T-helper 9 cell (primary cell): ENCODE measurements around the gene FGFRL1.
"Not testable (repeated sequence)": the region's sequence is repeated elsewhere in the genome, so short reads cannot be mapped to it uniquely, and the experiment has no call there.

Source experiments
- DNase-seq: peaks from one replicate; pipeline ENCODE4 v3.0.0-alpha.2; 2020

The FGFRL1 gene

DNA sequence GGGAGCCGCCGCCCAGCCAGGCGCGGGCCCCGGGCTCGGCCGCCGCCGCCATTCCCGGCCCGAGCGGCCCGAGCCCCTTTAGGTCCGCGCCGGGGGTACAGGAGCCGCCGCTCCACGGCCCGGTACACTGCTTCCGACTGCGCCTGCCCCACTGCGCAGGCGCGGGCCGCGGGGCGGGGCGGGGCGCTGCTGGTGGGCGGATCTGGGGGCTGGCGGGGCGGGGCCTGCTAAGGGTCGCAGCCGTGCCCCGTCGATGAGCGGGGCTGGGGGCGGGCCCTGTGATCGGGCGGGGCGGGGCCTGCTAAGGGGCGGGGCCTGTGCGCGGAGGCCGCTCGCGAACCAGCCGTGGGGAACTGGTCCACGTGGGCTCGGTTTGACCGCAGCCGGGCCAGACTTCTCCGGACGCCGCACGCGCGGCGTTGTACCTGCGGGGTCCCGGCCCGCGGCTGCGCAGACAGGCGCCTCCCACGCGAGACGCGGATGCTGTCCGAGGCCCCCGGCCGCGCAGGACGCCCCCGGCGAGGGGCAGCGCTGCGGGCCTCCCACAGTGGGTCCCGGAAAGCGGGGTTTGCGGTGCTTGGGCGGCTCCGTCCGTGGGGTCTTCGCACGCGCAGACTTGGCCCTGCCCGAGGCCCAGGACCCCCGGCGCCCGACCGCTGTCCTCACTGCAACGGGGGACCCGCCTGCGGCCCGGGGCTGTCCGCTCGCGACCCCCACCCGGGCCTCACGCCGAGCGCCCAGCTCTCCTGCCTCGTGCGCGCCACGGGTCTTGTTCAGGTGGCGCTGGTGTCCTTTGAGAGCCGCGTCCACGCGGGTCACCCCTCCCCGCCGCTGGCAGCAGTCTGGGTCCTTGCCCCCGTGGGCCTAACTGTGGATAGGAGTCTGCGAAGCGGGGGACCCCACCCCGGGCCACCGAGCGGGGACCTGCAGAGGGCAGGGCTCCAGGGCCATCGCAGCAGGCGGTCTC is 37.7 kb upstream of the FGFRL1 start, which contains the start of gene DGKQ:
Gene DGKQ (minus strand): TSS at position 139 of the 967 bp plus-strand sequence. CDS start 87 bp downstream, at position 52.
- peak; percentile 91 for DNase-seq

DNA sequence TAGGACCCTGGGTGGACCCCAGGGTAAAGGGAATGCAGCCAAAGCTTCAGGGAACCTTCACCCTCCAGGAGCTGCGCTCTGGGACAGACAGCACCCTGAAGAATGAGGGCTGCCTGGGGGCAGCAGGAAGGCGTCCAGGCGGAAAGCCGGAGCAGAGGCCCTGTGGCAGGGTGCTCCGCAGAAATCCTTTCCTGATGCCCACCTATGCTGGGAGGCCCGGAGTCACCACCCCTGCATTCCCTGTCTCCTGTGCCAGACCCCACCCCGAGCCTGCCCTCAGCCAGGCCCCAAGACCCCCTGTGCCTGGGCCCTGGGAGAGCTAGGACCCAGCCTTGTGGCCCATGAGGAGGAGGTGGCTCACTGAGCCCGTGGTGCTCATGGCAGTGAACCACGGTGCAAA is 36.8 kb upstream of the FGFRL1 start:
- no peak for DNase-seq

DNA sequence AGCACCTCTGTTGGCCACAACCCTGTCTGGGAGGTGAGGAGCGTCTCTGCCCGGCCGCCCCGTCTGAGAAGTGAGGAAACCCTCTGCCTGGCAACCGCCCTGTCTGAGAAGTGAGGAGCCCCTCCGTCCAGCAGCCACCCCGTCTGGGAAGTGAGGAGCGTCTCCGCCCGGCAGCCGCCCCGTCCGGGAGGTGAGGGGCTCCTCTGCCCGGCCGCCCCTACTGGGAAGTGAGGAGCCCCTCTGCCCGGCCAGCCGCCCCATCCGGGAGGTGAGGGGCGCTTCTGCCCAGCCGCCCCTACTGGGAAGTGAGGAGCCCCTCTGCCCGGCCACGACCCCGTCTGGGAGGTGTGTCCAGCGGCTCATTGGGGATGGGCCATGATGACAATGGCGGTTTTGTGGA is 35.4 kb upstream of the FGFRL1 start:
- not testable (repeated sequence) for DNase-seq

DNA sequence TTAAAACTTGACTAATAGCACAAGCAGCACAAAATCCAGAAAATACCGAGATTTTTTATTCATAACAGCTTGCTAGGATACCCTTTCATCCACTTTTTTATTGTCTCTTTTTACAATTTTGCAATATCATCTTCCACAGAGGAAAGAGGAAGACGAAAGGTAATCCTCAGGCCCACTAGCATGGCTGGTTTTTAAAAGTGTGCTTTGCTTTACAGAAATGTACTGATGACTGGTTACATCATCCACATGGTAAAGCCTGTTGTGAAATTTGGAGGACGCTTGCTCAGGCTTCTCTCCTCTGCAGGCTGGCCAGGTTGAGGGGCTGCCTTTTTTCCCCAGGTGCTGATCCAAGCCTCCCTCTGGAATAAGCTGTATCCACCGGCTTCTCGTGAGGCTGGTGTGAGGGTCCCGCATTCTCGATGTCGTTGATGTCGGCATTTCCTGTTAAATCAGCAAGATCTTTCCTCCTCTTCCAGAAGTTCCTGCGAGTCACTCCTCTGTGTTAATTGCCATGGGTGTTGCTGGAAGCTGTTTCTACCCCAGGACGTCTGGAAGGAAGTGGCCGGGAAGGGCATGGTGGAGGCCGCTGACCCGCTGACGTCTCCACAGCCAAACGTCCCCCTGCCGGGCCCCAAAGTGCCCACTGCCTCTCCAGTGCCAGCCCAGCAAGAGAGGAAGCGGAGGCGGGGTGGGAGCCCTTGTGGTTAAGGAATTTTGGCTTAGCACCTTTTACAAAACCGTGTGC is 32.3 kb upstream of the FGFRL1 start:
- no peak for DNase-seq

DNA sequence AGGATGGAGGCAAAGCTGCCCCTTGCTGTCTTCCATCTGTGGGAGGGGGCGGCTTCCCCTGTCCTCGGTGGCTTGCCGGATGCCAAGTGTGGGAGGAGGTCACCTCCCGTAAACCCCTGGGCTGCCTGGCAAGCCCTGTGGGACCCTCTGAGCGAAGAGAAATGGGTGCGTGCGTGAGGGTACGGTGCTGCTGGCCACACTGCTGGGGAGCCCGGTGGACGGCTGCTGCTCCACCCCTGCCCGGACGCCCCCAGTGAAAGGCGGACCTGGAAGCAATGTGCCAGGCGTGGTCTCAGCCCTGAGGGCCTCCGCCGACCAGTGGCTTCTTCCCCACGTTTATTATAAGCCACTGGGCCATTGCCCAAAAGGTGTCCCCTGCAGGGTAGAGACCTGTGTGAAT is 29.1 kb upstream of the FGFRL1 start:
- no peak for DNase-seq

DNA sequence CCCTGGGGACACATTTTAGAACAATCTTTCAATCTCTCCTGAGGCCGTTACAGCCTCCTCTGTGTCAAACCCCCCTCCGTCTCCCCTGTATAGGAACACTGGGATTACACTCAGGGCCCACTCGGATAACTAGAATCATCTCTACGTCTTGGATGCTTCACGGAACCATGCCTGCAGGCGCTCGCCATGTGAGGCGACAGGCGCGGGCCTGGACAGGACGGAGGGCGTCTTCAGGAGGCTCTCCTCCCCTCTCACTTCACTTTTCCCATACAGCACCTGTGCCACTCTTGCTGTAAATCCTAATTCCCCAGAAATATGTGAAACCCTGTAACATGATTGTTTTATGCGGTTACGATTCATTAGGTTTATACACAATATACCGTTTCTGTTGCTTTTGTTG is 28.6 kb upstream of the FGFRL1 start:
- DNase-seq, result no peak

DNA sequence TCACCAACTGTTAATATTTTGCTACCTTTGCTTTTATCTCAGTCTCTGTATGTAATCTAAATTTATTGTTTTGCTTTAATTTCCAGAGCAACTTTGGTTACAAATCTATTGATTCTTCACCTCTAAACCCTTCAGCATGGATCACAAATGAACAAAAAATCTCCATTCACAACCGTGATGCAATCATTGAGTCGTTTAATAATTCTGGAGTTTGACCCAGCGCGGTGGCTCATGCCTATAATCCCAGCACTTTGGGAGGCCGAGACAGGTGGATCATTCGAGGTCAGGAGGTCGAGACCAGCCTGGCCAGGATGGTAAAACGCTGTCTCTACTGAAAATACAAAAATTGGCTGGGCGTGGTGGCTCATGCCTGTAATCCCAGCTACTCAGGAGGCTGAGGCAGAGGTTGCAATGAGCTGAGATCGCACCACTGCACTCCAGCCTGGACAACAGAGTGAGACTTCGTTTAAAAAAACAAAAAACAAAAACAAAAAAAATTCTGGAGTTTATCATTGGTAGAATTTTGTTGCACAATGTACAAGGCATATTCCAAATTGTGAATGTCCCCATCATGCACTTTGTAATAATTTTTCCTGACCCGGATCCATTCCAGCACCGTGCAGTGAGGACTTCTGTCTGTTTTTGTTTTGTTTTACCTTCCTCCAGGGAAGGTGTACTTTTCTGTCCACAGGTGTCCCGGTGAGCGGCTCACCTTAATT is 26.9 kb upstream of the FGFRL1 start:
- no peak for DNase-seq

DNA sequence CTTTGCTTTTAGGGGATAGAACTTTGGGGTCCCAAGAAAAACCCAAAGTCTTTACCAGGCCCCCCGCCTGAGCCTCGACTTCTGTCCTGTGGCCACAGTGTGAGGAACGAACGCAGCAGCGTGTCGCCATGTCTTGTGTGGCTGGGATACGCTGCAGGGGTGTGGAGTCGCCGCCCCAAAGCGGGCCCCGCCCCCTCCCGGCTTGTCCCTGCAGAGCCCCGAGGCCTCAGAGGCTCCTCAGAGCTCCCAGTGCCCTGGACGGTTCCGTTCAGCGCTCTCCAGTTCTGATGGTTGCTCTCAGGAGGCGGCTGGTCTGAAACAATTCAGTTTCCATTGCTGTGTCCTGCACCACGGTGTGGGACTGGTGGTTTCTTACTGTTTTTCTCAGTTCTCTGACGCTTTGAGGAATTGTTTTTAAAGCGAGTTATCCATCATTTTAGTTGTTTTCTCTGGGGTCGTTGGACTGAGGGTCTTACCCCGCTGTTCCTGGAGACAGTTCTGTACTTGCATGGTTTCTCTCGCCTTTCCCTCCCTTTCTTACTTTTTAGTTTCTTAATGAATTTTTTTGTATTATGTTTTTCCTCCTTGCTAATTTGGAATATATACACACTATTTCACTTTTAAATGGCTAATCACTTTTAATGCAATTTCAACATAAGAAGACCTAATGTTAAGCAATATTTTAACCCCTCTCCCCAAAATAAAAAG is 26.1 kb upstream of the FGFRL1 start:
- DNase-seq, result peak; percentile 51

DNA sequence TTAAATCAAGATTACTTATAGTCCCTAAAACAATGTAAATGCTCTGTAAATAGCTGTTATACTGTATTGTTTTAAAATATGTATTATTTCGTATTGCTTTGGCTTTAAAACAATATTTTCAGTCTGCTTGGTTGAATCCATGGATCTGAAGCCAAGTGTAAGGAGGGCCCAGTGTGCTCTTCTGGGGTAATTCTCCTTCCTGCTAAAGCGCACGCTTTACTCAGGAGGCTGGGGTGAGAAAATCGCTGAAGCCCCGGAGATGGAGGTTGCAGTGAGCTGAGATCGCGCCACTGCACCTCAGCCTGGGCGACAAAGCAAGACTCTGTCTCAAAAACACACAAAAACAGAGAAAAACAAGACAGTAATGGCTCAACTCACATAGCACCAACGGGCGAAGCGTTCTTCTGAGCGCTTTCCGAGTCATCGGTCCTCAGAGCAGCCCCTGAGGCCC is 25.0 kb upstream of the FGFRL1 start:
- DNase-seq, result no peak

DNA sequence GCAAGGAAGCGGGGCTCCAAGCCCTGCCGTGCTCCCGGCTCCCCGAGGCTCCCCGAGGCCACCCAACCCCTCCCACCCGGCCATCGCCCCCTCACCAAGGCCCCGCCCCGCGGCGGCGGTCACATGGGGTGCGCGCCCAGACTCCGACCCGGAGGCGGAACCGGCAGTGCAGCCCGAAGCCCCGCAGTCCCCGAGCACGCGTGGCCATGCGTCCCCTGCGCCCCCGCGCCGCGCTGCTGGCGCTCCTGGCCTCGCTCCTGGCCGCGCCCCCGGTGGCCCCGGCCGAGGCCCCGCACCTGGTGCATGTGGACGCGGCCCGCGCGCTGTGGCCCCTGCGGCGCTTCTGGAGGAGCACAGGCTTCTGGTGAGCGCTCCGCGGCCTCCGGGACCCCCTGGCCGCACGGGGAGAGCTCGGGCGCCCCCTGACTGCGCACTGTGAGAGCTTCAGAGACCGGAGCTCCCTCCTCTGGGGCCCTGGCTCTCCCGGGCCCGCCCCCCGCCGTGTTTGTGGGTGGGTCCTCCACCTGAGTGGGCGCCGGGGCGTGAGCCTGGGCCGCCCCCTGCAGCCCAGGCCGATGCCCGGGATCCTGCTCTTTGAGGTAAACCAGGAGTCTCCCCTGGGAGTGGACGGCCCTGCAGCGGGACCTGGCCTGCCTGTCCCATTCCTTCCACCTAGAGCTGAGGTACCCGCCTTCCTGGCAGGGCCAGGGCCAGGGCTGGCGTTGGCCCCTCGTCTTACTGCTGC is 24.4 kb upstream of the FGFRL1 start, which contains the start of gene IDUA:
Gene IDUA (plus strand): TSS at position 166 of the 745 bp plus-strand sequence. CDS start 41 bp downstream, at position 207.
- DNase-seq, result peak; percentile 81

DNA sequence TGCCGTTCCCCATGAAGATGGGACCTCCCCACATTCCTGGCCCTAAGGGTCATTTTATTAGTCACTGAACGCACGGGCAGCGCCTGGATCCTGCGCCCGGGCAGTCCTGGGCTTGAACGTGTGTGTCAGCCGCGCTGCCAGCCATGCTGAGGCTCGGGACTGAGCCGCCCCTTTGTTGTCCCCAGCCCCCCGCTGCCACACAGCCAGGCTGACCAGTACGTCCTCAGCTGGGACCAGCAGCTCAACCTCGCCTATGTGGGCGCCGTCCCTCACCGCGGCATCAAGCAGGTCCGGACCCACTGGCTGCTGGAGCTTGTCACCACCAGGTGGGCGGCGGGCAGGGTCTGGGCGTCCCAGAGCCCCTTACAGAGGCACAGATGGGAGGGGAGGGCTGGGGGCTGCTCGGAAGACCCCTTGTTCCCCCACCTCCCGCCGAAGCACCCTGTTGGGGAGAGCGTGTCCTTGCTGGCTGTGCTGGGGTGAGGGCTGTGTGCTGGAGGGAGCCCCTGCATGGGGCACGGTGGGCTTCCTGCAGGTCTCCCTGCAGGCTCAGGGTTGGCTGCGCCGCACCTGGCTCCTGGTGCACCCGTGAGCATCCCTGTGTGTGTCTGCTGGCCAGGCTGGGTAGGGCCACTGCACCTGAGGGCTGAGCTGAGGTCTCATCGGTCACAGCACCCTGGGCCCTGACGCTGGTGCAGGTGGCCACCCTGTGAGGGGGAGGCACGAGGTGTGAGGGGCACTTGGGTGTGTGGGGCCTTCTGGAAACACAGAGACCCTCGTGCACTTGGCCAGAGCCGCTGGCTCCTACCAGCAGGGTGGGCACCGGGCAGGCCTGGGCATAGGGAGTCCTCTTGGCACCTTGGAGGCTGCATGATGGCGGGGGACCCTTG is 23.6 kb upstream of the FGFRL1 start:
- no peak for DNase-seq

DNA sequence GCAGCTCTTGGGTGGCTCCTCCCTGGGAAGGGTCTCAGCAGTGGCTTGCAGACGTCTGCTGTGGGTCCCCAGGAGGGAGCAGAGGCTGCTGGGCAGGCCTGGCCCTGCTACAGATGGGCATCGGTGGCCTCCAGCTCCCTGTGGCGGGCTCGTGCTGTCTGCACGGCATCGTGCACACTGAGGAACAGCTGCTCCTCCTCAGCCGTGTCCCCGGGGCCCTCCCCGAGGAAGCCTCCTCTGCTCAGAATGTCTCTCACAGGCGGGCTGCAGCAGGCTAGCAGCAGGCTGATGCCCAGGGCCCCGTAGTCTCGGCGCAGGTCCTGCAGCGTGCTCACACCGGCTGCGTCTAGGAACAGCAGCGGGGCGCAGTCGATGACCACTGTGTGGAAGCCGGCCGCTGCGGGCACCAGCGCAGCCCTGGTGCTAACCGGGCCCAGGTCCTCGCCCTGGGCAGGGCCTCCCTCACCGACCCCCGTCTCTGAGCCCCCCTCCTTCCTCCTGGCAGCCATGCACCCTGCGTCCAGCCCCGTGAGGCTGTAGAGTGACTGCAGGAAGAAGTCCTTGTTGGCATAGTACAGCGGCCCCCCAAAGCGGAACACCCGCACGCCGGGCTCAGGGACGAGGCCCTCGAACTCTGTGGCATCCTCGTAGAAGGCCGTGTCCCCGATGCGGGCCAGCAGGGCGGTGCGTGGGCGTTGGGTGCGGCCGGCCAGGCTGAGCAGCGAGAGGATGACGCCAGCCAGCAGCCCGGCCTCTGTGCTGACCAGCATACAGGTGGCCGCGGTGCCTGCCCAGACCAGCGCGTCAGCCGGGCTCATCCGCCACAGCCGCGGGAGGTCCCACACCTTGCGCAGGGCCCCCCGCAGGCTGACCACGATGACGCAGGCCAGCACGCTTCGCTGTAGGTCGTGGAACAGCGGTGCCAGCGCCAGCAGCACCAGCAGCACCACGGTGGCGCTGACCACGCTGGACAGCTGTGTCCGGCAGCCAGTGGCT is 22.4 kb upstream of the FGFRL1 start:
- no peak for DNase-seq

DNA sequence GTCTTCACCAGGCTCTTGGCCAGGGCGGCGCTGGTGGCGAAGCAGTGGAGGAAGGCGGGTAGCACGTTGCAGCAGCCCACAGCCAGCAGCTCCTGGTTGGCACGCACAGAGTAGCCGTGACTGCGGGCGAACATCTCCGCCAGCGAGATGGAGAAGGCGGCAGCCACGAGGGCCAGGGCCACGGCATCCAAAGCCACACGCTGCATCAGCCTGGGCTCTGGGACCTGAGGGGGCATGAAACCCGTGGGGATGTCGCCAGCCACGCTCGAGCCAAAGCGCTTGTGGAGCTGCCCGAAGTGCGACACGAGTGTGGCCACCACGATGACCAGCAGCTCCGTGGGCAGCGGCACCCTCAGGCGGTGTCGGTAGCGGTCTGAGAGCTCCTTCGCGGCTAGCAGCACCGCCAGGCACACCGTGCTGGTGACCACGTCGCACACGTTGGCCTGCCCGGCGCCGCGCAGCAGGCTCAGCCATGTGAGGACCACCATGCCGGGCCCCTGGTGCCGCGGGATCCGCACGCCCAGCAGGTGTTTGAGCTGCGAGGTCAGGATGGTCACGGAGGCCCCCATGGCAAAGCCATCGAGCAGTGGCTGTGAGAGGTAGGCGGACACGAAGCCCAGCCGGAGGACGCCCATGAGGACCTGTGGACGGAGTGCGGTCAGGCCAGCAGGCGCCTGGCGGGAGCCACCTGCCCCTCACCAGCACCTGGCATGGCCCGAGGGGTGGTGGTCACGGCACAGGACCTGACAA is 21.5 kb upstream of the FGFRL1 start:
- no peak for DNase-seq

DNA sequence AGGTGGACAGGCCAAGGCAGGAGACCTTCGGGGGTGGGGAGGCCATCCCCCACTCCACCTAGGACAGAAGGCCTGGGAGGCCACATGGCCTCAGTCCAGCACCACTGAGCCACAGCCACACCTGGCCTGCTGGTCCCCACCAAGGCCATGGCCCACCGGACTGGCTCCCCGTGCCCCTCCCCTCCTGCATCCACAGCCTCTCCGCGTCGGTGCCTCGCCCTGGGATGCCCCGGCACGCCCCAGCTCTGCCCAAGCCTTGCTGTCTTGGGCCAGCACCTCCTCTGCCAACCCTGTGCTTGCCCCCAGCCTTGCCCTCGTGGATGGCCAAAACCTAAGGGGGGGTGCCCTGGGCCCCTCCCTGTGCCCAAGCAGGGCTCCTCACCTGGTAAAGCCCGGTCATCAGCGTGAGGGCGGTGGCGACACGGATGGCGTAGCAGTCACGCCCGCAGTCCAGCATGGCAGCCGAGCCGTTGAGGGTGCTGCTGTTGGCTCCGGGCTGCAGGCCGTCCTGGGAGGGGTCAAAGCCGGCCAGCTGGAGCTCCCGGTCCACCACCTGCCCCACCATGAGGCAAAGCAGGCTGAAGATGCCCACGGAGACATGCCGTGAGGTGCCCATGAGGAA is 20.6 kb upstream of the FGFRL1 start:
- DNase-seq, result no peak

DNA sequence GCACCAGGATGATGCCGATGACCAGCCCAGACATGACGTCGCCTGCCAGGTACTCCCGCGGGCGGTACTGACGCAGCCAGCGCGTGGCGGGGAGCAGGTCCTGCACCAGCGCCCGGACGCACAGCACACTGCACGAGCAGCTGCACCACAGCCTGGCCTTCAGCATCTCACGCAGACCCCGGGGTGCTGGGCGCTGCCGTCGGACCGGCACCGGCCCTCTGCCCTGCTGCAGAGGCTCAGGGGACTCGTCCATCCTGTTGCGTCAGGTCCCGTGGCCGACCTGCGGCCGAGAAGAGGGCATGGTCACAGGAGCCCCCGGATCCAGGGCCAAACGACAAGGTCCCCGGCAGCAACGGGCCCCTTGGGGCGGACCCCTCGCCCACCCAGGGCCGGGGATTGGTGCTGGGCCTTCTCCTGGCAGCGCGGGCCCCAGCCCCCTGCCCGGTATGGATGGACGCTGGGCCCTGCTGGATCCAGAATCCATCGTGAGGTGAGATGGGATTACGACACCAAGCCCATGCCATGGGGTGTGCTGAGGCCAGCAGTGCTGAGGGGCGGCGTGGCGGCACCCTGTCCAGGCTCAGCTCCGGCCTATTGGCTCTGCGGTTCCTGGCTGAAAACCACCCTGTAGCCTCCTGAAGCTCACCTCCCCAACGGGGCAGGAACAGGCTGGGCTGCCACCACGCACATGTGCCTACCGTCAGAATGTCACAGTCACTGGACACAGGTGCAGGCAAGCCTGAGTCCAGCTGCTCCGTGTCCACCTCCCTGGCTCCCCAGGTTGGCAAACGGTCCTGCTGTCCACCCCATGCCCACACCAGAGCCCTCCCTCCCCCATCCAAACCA is 19.8 kb upstream of the FGFRL1 start:
- no peak for DNase-seq

DNA sequence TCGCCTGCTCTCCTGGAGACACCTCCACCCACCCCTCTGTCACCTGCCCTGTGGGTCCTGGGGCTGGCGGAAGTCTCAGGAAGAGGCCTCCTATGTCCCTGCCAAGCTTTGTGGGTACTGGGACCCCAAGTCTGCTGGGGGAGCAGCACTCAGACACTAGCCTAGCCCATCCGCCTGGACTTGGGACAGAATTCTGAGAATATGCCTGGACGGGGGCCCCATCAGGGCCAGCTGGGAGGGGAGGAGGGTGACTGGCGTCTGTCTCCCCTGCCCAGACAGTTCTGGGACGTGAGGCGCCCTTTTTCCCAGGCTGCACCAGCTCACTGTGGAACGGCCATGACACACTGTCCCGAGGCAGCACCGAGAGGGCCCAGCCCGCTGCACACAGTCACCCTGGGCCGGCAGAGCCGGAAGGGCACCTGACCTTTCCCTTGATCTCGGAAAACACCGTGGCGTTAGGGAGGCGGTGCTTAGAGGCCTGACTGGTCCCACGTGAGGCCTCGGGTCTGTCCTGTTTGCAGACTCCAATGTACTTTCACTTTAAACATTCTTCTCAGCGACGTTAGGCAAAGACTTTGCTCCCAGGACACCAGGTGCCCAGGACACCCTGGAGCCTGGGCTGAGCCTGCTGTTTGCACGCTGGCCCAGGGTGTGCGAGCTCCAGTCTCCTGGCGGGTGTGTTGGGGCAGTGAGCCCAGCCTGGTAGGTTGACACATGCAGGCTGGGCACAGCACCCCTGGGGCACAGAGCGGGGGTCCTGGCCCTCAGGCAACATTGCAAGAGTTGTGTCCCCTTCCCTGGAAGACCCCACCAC is 18.9 kb upstream of the FGFRL1 start:
- no peak for DNase-seq
